GM21786 (cell line): Measurements from ENCODE around the gene DPYSL5.

Experiments used
- ATAC-seq: cut with Tn5 transposase; IDR thresholded peaks from one replicate; pipeline ENCODE4 v1.9.1; 2021; ENCODE audit not compliant: unreplicated experiment

The DPYSL5 gene

DNA sequence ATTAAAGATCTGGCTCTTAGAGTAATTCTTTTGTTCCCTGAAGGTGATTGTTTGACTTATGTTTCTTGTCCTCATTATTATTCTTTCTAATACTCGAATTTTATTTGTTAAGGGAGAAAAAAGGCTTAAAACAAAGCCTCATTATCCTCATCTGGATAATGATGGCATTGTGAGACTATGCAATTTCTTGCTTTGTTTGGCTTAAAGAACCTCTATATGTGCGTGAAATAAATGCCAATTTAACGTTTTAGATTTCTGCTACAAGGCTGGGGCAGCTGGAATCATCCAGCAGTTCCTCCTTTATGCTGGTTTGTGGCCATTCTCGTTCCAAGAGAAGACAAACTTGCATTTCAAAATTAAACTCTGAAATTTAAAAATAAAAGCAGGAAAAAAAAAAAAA lies 4.9 kb upstream of the DPYSL5 start:
- ATAC-seq, result no peak

- no peak for ATAC-seq
These were observed 2.9 kb upstream of the DPYSL5 start for GRCh38 chr2:26845021-26845420.

GRCh38 chr2:26846334-26847306 lies 1.3 kb upstream of the DPYSL5 start:
- no peak for ATAC-seq

- ATAC-seq, result no peak
These were observed 651 bp upstream of the DPYSL5 start for GRCh38 chr2:26847307-26847654.

DNA sequence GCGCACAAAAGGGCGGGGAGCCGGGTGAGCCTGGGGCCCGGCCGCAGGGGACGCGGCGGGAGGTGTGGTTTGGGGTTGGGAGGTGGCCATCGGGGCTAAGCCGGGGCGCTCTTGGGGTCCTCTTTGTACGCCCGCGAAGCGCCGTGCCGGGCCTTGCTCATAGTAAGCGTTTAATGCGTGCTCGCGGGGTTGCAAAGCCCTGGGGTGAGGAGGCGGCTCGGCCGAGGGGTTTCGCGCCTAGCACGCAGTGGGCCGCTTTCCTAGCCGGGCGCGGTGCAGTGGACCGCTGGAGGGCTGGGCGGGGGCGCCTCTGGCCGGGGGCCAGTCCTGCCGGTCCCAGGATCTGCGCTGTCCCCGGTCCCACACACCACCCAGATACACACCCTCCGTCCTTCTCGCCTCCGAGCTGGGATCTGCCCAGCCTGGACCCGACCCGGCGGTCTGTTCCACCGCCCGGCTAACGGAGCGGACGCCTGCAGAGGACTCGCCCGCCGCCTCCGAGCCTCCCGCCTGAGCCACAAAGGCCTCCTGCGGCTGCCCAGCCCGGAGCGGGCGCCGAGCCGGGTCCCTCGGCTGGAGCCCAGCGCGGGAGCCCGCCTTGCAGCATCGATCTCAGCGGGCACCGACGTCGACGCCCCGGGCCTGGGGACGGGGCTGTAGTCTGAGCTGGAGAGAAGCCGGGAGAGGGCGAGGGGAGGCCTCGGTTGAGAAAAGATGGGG lies 564 bp downstream of the DPYSL5 start:
- no peak for ATAC-seq

DNA sequence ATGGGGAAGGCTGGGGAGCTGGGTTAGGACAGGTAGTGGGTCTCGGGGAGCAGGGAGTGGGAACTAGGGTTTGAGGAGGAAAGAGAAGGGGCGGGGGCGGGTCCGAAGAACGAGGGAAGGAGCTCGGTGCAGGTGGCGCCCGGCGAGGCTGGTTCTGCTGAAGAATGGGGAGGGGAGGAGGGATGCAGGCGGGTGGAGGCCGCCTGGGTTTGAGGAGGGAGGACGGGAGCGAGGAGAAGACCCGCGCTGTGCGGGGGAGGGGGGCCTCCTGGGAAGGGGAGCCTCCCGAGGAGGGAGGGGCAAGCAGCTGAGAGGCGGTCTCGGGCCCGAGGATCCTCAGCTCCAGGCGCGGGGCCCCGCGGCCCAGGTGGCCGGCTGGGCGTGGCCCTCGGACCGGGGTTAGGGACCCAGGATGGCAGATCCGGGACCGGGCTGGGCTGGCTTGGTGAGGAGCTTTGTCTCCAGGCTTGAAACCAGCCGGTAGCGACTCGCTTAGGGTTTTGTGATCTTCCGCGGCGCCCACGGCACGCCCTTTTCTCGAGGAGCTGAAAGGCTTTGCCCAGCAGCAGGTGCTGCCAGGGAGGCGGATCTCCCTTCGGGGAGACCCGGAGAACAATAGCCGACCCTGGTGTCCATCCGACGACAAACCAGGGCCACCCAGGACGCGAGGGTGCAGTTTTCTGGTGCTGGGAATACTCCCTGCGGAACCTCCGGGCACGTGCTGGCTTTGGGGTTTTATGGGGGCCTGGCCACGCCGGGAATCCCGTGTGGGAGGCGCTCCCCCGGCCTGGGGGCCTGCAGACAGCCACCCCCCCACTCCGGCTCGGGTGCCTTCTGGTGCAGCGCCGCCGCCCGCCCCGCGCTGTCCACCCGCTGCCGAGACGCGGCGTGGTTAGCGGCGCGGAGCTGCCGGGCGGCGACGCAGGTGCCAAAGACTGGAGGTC lies 1.4 kb downstream of the DPYSL5 start:
- no peak for ATAC-seq

DNA sequence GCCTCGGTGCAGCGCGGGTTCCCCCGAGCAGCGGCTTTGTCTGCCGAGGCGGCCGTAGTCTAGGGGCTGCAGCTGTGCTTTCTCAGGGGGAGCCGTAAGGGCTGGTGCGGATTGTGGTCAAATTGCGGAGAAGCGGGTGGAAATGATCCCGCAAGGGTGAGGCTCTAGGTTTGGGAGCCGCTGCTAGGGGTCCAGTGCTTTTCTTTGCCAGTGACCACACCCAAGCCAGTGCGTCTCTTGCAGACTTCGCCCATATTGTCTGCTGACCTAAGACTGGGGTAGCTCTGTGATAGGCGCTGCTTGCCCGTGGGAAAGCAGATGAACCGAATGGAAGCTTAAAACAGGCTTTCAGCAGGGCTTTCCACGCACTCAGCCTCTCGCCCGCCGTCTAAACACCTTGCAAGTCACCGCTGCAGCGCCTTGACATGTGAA lies 2.1 kb downstream of the DPYSL5 start:
- ATAC-seq, result no peak

DNA sequence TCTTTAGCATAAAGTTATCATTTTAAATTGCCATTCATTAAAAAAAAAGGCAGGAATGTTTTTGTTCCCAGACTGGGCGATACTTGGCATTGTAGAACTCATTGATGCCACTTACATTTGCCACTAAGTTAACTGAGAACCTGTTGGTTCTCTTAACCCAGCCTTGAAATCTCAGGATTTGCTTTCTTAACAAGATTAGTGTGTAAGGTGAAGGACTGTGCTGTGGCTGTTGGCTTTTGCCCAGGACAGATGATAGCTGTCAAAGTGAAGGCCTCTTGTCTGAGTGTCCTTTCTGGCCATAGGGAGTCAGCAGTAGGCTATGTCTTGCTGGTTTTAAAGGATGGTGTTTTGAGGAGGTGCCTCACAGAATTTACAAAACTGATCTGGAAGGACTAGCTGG lies 2.6 kb downstream of the DPYSL5 start:
- ATAC-seq, result no peak

DNA sequence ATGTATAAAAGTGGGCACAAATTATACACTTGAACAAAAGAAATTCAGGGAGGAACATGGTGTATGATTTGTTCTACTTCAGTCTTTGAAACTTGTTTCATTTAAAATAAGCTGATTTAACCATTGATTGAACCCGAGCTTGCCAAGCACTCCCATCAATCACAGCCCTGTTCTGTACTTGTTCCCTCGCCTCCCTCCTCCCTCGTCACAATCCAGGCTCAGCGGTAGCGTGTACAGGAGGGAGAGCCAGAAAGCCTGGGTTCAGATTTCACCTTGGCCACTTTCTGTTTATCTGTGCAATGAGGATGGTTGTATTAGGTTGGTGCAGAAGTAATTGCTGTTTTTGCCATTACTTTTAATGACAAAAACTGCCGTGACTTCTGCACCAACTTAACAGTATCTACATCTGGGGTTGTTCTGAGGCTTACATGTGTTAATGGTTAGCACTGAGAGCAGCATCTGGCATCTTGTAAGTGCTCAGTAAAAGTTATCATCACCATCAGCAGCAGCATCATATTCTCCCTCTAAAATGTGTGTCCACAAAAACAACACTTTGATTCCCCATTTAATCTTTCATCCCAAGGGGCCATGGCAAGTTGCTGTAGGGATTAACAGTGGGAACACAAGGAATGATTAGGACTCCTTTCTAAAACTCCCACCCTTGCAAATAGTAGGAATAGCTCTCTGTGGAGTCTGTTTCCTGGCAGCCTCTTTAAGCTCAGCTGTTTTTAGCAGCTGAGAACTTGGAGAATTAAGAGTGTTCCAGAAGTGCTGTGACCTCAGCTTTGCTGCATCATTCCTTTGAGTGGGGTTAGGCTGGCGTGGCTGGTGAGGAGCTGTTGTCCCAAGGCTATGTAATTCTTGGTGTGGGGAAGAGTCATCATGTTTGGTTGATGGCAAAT lies 4.7 kb downstream of the DPYSL5 start:
- no peak for ATAC-seq

GRCh38 chr2:26853751-26854150 lies 5.8 kb downstream of the DPYSL5 start:
- ATAC-seq, result no peak

GRCh38 chr2:26854283-26854827 lies 6.4 kb downstream of the DPYSL5 start:
- ATAC-seq, result no peak

- no peak for ATAC-seq
These were observed 7.5 kb downstream of the DPYSL5 start for GRCh38 chr2:26855466-26855865.

GRCh38 chr2:26859622-26860021 lies 11.7 kb downstream of the DPYSL5 start:
- ATAC-seq, result no peak

DNA sequence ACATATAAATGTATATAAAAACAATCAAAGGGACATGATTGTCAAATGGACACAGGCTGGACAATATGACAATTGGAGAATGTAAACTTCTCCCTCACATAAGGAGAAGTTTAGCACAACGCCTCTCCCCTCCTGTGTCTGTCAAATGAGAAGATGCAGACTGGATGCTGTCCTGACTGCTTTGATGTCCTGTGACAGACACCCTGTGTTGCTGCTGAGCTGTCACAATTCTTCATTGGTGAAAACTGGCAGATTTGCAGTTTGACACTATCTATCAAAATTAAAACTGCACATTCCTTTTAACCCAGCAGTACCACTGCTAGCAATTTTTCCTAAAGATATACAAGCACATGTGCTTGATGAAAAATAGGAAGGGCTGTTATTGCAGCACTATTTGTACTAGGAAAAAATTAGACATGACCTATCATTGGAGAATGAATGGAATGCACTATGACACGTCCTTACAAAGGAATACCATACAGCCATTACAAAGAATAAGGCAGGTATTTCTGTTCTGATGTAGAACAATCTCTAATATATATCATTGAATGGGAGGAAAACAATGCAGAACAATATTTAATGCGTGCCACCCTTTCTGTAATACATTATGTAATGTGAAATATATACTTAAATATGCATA lies 12.4 kb downstream of the DPYSL5 start:
- ATAC-seq, result no peak

DNA sequence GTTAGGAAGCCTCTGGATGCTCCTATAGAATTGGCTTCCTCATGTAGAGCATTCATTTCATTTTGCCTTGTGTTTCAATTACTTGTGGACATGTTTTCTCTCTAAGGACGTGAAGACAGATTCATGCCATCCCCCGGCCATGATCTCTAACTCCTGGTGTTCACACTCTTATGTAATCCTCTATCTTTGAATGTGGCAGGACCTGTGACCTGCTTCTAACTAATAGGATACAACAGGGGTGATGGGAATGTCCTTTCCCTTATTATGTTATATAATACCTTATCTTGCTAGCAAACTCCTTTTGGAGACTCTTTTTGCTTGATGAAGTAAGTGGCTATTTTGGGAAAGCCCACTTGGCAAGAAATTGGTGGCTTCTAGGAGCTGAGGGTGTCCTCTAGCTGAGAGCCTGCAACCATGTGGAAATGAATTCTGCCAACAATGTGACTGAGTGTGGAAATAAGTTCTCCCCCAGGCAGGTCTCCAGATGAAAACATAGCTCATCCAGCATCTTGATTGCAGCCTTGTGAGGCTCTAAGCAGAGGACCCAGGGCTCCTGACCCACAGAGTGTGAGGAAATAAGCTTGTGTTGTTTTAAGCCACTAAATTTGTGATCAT lies 13.8 kb downstream of the DPYSL5 start:
- ATAC-seq, result no peak

DNA sequence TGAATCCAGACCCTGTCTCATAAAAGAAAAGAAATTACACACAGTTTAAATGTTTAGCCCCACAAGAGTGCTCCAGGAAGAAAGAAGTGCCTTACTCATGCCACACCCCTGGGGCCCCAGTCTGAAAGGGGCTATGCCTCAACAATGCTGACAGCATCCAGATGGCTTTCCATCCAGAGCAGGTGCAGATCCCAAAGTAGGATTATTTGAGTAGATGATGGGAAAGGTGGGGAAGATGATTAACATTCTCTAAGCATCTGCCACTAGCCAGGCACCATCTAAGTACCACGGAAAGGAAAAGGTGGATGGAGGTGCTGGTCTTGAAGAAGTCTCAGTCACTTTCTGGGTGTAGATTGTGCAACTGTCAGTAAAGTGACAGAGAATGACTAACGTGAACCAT lies 16.3 kb downstream of the DPYSL5 start:
- no peak for ATAC-seq

GRCh38 chr2:26864646-26865045 lies 16.7 kb downstream of the DPYSL5 start:
- no peak for ATAC-seq

- ATAC-seq, result no peak
These were observed 22.7 kb downstream of the DPYSL5 start for GRCh38 chr2:26870585-26871095.
